ENCODE measurements around the gene TRIO. TPM values are rescaled to one million over a fixed set of nuclear protein-coding genes. Genes with fewer than 3 reads are reported as not detected.

The TRIO gene
- total and polyA plus RNA-seq, 2 experiments from 2014 or later, result 18.5 to 78.2 TPM

GRCh38 chr5:14277385-14278320 lies 134.5 kb downstream of the TRIO start:
- Histone ChIP-seq H3K9me3 (ENCODE audit: low read depth) (no peaks in the 10 kb centered on the region), H3K4me1 (ENCODE audit: insufficient read depth) (no peaks in the 10 kb centered on the region), H3K79me2 (peaks cover 60% of the 10 kb centered on the region), H3K9me2 (replicated peaks; ENCODE audit: insufficient read depth) (no peaks in the 10 kb centered on the region), H4K20me1 (ENCODE audit: insufficient read depth, poor library complexity, severe bottlenecking) (peaks cover 4% of the 10 kb centered on the region), H3K4me3 (no peak overlapping the region), H2AFZ (no peak overlapping the region), H3K27ac (no peak overlapping the region), H3K4me2 (no peak overlapping the region), H3K36me3 (replicated peaks; ENCODE audit: insufficient read depth, low read depth) (no peaks in the 10 kb centered on the region), H3K27me3 (no peaks in the 10 kb centered on the region)
- no peak for DNase-seq (ENCODE audit: low spot score)
- TF ChIP-seq CTCF (IDR thresholded peaks at IDR 0.05; ENCODE audit: poor library complexity) (no peak), EZH2phosphoT487 (IDR thresholded peaks at IDR 0.05; ENCODE audit: low read depth, severe bottlenecking, unreplicated experiment) (no peak), EZH2 (IDR thresholded peaks at IDR 0.05; ENCODE audit: borderline replicate concordance) (no peak)
- 92% methylated on average over 9 of the region's 9 CpGs for WGBS (ENCODE audit: low lambda C conversion rate, missing lambda C conversion rate)

GRCh38 chr5:14280294-14280854 lies 137.2 kb downstream of the TRIO start:
- 74% methylated on average over 11 of the region's 11 CpGs for WGBS (ENCODE audit: low lambda C conversion rate, missing lambda C conversion rate)
- peaks cover 38% of the 10 kb centered on the region for H3K79me2 ChIP-seq

GRCh38 chr5:14281746-14282181 lies 138.6 kb downstream of the TRIO start:
- no peaks in the 10 kb centered on the region for H3K36me3 ChIP-seq (replicated peaks; ENCODE audit: insufficient read depth, low read depth)
- no peaks in the 10 kb centered on the region for H3K9me3 ChIP-seq (ENCODE audit: low read depth)
- peaks cover 9% of the 10 kb centered on the region for H3K4me1 ChIP-seq (ENCODE audit: insufficient read depth)
- H3K79me2 ChIP-seq, result peaks cover 28% of the 10 kb centered on the region
- no peak for TF ChIP-seq EZH2 (IDR thresholded peaks at IDR 0.05; ENCODE audit: borderline replicate concordance)
- no peak for TF ChIP-seq EZH2phosphoT487 (IDR thresholded peaks at IDR 0.05; ENCODE audit: low read depth, severe bottlenecking, unreplicated experiment)
- no peak for TF ChIP-seq CTCF (IDR thresholded peaks at IDR 0.05; ENCODE audit: poor library complexity)
- H3K4me3 ChIP-seq, result no peak overlapping the region
- H3K27me3 ChIP-seq, result no peaks in the 10 kb centered on the region
- peaks cover 9% of the 10 kb centered on the region for H4K20me1 ChIP-seq (ENCODE audit: insufficient read depth, poor library complexity, severe bottlenecking)
- no peaks in the 10 kb centered on the region for H3K9me2 ChIP-seq (replicated peaks; ENCODE audit: insufficient read depth)
- WGBS (ENCODE audit: low lambda C conversion rate, missing lambda C conversion rate), result 93% methylated on average over 3 of the region's 3 CpGs
- H2AFZ ChIP-seq, result no peak overlapping the region
- no peak overlapping the region for H3K4me2 ChIP-seq
- no peak for DNase-seq (ENCODE audit: low spot score)
- no peak overlapping the region for H3K27ac ChIP-seq

More at GRCh38 chr5:14280294-14280854, 137.2 kb downstream of the TRIO start:
- H3K27me3 ChIP-seq, result no peaks in the 10 kb centered on the region
- H2AFZ ChIP-seq, result no peak overlapping the region
- DNase-seq (ENCODE audit: low spot score), result no peak
- no peaks in the 10 kb centered on the region for H3K9me3 ChIP-seq (ENCODE audit: low read depth)
- no peak overlapping the region for H3K4me3 ChIP-seq
- TF ChIP-seq CTCF (IDR thresholded peaks at IDR 0.05; ENCODE audit: poor library complexity) (no peak), EZH2phosphoT487 (IDR thresholded peaks at IDR 0.05; ENCODE audit: low read depth, severe bottlenecking, unreplicated experiment) (no peak), EZH2 (IDR thresholded peaks at IDR 0.05; ENCODE audit: borderline replicate concordance) (no peak)
- peaks cover 9% of the 10 kb centered on the region for H3K4me1 ChIP-seq (ENCODE audit: insufficient read depth)
- H4K20me1 ChIP-seq (ENCODE audit: insufficient read depth, poor library complexity, severe bottlenecking), result peaks cover 13% of the 10 kb centered on the region
- H3K4me2 ChIP-seq, result no peak overlapping the region
- H3K27ac ChIP-seq, result no peak overlapping the region
- H3K36me3 ChIP-seq (replicated peaks; ENCODE audit: insufficient read depth, low read depth), result no peaks in the 10 kb centered on the region
- no peaks in the 10 kb centered on the region for H3K9me2 ChIP-seq (replicated peaks; ENCODE audit: insufficient read depth)
